K562 (cell line): ENCODE measurements around the gene DPP9. TPM values are rescaled to one million over a fixed set of nuclear protein-coding genes. Genes with fewer than 3 reads are reported as not detected.
A peak's percentile ranks its signal among the peaks of the same experiment; 100 is the strongest.

Experiments used
- ARID4B ChIP-seq: sonication (generic); formaldehyde crosslinking; IDR thresholded peaks from 2 replicates; pipeline ENCODE4 v1.8.0; 2022; ENCODE audit warnings: mild to moderate bottlenecking, missing genetic modification reagents
- BACH1 ChIP-seq: fragments of 200-800 bp; sonication (Bioruptor generic); IDR thresholded peaks from 2 replicates; pipeline ENCODE4 v1.6.1; 2016; ENCODE audit warnings: missing genetic modification characterization, missing compliant biosample characterization
- BDP1 ChIP-seq: IDR thresholded peaks from 3 replicates; pipeline ENCODE4 v1.6.1; 2011; ENCODE audit not compliant: insufficient read length, insufficient read depth
- FOXA1 ChIP-seq: fragments of 450-650 bp; IDR thresholded peaks from 2 replicates; pipeline ENCODE4 v1.6.1; 2016; ENCODE audit warnings: mild to moderate bottlenecking, borderline replicate concordance
- GABPB2 ChIP-seq: fragments of 250-450 bp; sonication (Bioruptor Pico); conservative IDR thresholded peaks from 2 replicates; pipeline ENCODE4 v1.5.1; 2021; ENCODE audit warnings: mild to moderate bottlenecking
- HCFC1 ChIP-seq: IDR thresholded peaks from 2 replicates; pipeline ENCODE4 v1.6.1; 2012; ENCODE audit warnings: low read depth, low read length, improper control_type of control experiment
- KDM1A ChIP-seq, 2 experiments: fragments of 450-650 bp; IDR thresholded peaks; 2 replicates each; pipeline ENCODE4 v1.6.1; 2016; ENCODE audit warnings: mild to moderate bottlenecking in 2 of 2
- MCM7 ChIP-seq, 2 experiments: fragments of 450-650 bp; IDR thresholded peaks; 2 replicates each; pipeline ENCODE4 v1.6.1; 2016 to 2018
- MYNN ChIP-seq, 2 experiments: sonication (generic); formaldehyde crosslinking in 1 of 2; IDR thresholded peaks; 2 replicates each; pipeline versions ENCODE4 v1.5.0 to v1.6.1; 2016 to 2020; ENCODE audit warnings: antibody characterized with exemption in 1 of 2, missing genetic modification reagents in 1 of 2
- NEUROD1 ChIP-seq: fragments of 150-350 bp; IDR thresholded peaks from 2 replicates; pipeline ENCODE4 v1.6.1; 2014; ENCODE audit warnings: borderline replicate concordance, low read length, low read depth; ENCODE audit not compliant: partially characterized antibody
- NR1H2 ChIP-seq: sonication (generic); formaldehyde crosslinking; IDR thresholded peaks from 2 replicates; pipeline ENCODE4 v1.4.0; 2020; ENCODE audit warnings: mild to moderate bottlenecking, missing genetic modification reagents
- PHB2 ChIP-seq: fragments of 450-650 bp; IDR thresholded peaks from 2 replicates; pipeline ENCODE4 v1.6.1; 2017; ENCODE audit warnings: low read depth
- RB1 ChIP-seq: fragments of 450-650 bp; IDR thresholded peaks from 2 replicates; pipeline ENCODE4 v1.6.1; 2017; ENCODE audit warnings: low read depth, mild to moderate bottlenecking
- SMARCA5 ChIP-seq: fragments of 450-650 bp; IDR thresholded peaks from 2 replicates; pipeline ENCODE4 v1.6.1; 2016
- SRSF1 ChIP-seq: fragments of 200-400 bp; formaldehyde crosslinking; IDR thresholded peaks from 2 replicates; pipeline ENCODE4 v1.6.1; 2017; ENCODE audit warnings: mild to moderate bottlenecking, low read depth, low read length, moderate library complexity
- TOE1 ChIP-seq, 2 experiments: fragments of 450-650 bp in 1 of 2; sonication (generic) in 1 of 2; formaldehyde crosslinking in 1 of 2; IDR thresholded peaks; 2 replicates each; pipeline versions ENCODE4 v1.7.1 to v1.8.0; 2016 to 2022; ENCODE audit warnings: borderline replicate concordance in 2 of 2, mild to moderate bottlenecking in 2 of 2, antibody characterized with exemption in 1 of 2, inconsistent platforms in 1 of 2, low read depth in 1 of 2, missing genetic modification reagents in 1 of 2, moderate library complexity in 1 of 2
- ZNF239 ChIP-seq: fragments of 250-450 bp; sonication (Bioruptor Pico); IDR thresholded peaks from 2 replicates; pipeline ENCODE4 v1.4.0; 2020; ENCODE audit warnings: mild to moderate bottlenecking
- ZNF274 ChIP-seq: IDR thresholded peaks from 2 replicates; pipeline ENCODE4 v1.6.1; 2011; ENCODE audit warnings: low read depth, mild to moderate bottlenecking, low read length, moderate library complexity, borderline replicate concordance
- ZNF3 ChIP-seq: fragments of 250-450 bp; sonication (Bioruptor Pico); IDR thresholded peaks from 2 replicates; pipeline ENCODE4 v1.5.0; 2021; ENCODE audit warnings: mild to moderate bottlenecking, moderate library complexity
- ZNF311 ChIP-seq: fragments of 250-450 bp; sonication (Bioruptor Pico); IDR thresholded peaks from 2 replicates; pipeline ENCODE4 v1.4.0; 2020; ENCODE audit warnings: mild to moderate bottlenecking, moderate library complexity
- ZNF324 ChIP-seq: fragments of 250-450 bp; sonication (Bioruptor Pico); IDR thresholded peaks from 2 replicates; pipeline ENCODE4 v1.4.0; 2020; ENCODE audit warnings: mild to moderate bottlenecking
- polyA plus RNA-seq, 8 experiments: library from polyadenylated mRNA; depleted of rRNA in 4 of 8; stranded (reverse) in 5 of 8; unstranded in 3 of 8; fragments of >200 nt; fragmentation: Nextera tagmentation in 2 of 8; fragmentation: Illumina TruSeq in 1 of 8; extraction: Ambion mirVana in 2 of 8; extraction: Trizol in 1 of 8; gene quantifications; 2 replicates each; pipeline versions ENCODE4 v1.2.1 to v1.2.3, GENCODE V29; 2011 to 2014; ENCODE audit warnings: inconsistent platforms in 1 of 8, missing spikeins in 1 of 8
- total RNA-seq, 7 experiments: library from RNA; depleted of rRNA in 6 of 7; stranded (reverse); fragments of >200 nt in 6 of 7; fragmentation: Illumina TruSeq in 2 of 7; extraction: Trizol in 2 of 7; gene quantifications; 2 replicates each; pipeline versions ENCODE4 v1.2.1 to v1.2.3, GENCODE V29; 2011 to 2021; ENCODE audit warnings: low replicate concordance in 1 of 7
- TF ChIP-seq, protein P1 (sequence below): sonication (generic); formaldehyde crosslinking; IDR thresholded peaks from 2 replicates; pipeline ENCODE4 v1.8.0; 2022; ENCODE audit warnings: missing genetic modification reagents, mild to moderate bottlenecking, moderate library complexity, borderline replicate concordance

DPP9 gene
- total and polyA plus RNA-seq, 9 of the 15 experiments (the other 6 are each of a cell fraction or from before 2014, with no cell fraction given) = 0.90 to 66.7 (median 24.5) TPM

DNA sequence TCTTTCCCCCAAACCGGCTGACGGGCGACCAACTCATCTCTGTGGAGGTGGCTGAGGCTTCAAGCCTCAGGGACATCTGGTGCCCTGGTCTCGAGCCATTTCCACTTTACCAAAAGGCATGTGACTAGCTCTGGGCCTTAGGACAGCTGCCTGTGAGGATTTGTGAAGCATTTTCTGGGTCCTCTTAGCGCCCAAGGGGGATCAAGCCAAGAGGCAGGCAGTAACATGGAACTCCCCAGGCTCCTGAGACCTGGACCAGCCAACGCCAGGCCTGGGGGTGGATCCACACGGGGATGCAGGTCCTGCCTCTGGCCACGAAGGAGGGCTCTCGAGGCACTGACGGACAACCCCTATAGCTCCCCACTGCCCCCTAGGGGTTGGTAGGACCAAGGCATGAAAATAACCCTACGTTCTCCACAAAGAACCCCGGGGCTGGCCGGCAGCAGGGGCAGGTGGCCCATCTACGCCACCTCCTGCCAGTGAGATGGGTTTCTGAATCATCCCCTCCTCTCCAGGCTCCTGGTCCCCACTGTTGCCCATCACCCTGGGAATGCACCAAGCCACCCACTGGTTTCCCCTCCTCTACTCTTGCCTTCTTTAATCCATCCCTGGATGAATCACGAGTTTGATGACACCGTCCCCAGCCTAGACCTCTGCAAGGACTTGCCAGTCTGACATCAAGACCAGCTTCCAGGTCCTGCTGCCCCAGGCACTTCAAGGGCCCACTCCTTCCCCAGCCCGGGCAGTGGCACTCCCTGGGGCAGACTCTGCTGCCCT lies 46.5 kb downstream of the DPP9 start (continued):
- TF ChIP-seq RB1 (0 out of 2 replicates have a peak, but pooled peaks have one; percentile 18), FOXA1 (no peak), ZNF311 (CRISPR knock-in tag) (no peak), ZNF3 (CRISPR knock-in tag) (no peak), KDM1A (IDR thresholded peaks at IDR 0.05) (peak in 1 of 2 experiments; percentile 52; a peak in 2 of 4 replicates), NEUROD1 (peak; percentile 14), HCFC1 (peak; percentile 45), PHB2 (no peak), MCM7 (IDR thresholded peaks at IDR 0.05) (no peak), SMARCA5 (0 out of 2 replicates have a peak, but pooled peaks have one; percentile 47), SRSF1 (no peak), ARID4B (no peak), TOE1 (IDR thresholded peaks at IDR 0.05; ENCODE audit: borderline replicate concordance) (peak; percentile 29; the same call in 1 of the 2 replicates), TOE1 (CRISPR knock-in tag; IDR thresholded peaks at IDR 0.05; ENCODE audit: borderline replicate concordance, low read depth) (no peak), MYNN (IDR thresholded peaks at IDR 0.05) (no peak), MYNN (CRISPR knock-in tag; IDR thresholded peaks at IDR 0.05) (no peak), ZNF239 (no peak), GABPB2 (CRISPR knock-in tag) (no peak), BDP1 (no peak), NR1H2 (CRISPR knock-in tag) (0 out of 2 replicates have a peak, but pooled peaks have one; percentile 25), ZNF324 (CRISPR knock-in tag) (no peak), ZNF274 (no peak), BACH1 (tag) (no peak)
- TF ChIP-seq, protein P1, sequence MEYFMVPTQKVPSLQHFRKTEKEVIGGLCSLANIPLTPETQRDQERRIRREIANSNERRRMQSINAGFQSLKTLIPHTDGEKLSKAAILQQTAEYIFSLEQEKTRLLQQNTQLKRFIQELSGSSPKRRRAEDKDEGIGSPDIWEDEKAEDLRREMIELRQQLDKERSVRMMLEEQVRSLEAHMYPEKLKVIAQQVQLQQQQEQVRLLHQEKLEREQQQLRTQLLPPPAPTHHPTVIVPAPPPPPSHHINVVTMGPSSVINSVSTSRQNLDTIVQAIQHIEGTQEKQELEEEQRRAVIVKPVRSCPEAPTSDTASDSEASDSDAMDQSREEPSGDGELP (CRISPR knock-in tag) = peak; percentile 38; the same call in 1 of the 2 replicates
